Liver (tissue), 9 donors: ENCODE measurements around the gene DLST. TPM values are rescaled to one million over a fixed set of nuclear protein-coding genes. Genes with fewer than 3 reads are reported as not detected.

Source experiments
- DNase-seq: peaks from one replicate; pipeline ENCODE4 v3.0.0-alpha.2; 2017; ENCODE audit warnings: low spot score
- H3K27ac ChIP-seq, 2 donors: one replicate each; pipeline ENCODE4 v1.7.0; 2013; ENCODE audit warnings: inconsistent platforms in 2 of 2, low read length in 2 of 2, control low read depth in 1 of 2, low read depth in 1 of 2, mild to moderate bottlenecking in 1 of 2
- H3K27me3 ChIP-seq, 4 donors: one replicate each; pipeline versions ENCODE4 v1.6.1 to v1.7.0; 2013; ENCODE audit warnings: low read length in 3 of 4, inconsistent platforms in 1 of 4, mild to moderate bottlenecking in 1 of 4, moderate library complexity in 1 of 4; ENCODE audit not compliant: control insufficient read depth in 4 of 4, insufficient read depth in 4 of 4
- H3K36me3 ChIP-seq, 4 donors: one replicate each; pipeline versions ENCODE4 v1.6.1 to v1.7.0; 2013; ENCODE audit warnings: low read length in 3 of 4, mild to moderate bottlenecking in 3 of 4, low read depth in 1 of 4, moderate library complexity in 1 of 4; ENCODE audit not compliant: control insufficient read depth in 4 of 4, insufficient read depth in 3 of 4
- H3K4me1 ChIP-seq, 4 donors: one replicate each; pipeline versions ENCODE4 v1.6.1 to v1.7.0; 2013; ENCODE audit warnings: low read length in 3 of 4, mild to moderate bottlenecking in 3 of 4, moderate library complexity in 1 of 4; ENCODE audit not compliant: control insufficient read depth in 4 of 4, insufficient read depth in 4 of 4
- H3K4me3 ChIP-seq, 3 donors: one replicate each; pipeline versions ENCODE4 v1.6.1 to v1.7.0; 2013; ENCODE audit warnings: low read length in 3 of 3, control low read depth in 1 of 3, low read depth in 1 of 3, mild to moderate bottlenecking in 1 of 3
- H3K9ac ChIP-seq, 2 donors: one replicate each; pipeline ENCODE4 v1.7.0; 2013; ENCODE audit warnings: low read length in 2 of 2, mild to moderate bottlenecking in 2 of 2, moderate library complexity in 2 of 2, control low read depth in 1 of 2, low read depth in 1 of 2
- H3K9me3 ChIP-seq, 4 donors: one replicate each; pipeline versions ENCODE4 v1.6.1 to v1.7.0; 2013; ENCODE audit warnings: low read length in 3 of 4; ENCODE audit not compliant: control insufficient read depth in 4 of 4
- ATF3 ChIP-seq: IDR thresholded peaks from 2 replicates; pipeline ENCODE4 v1.6.1; 2016; ENCODE audit warnings: antibody characterized with exemption
- CTCF ChIP-seq: fragments of 150-350 bp; IDR thresholded peaks from 2 replicates; pipeline ENCODE4 v1.5.1; 2017; ENCODE audit warnings: improper control_type of control experiment, low read depth, low read length; ENCODE audit not compliant: missing input control
- EGR1 ChIP-seq, 2 donors: IDR thresholded peaks; 2 replicates each; pipeline ENCODE4 v1.6.1; 2016 to 2018; ENCODE audit warnings: antibody characterized with exemption in 2 of 2, low read depth in 2 of 2
- FOXA2 ChIP-seq: IDR thresholded peaks from 2 replicates; pipeline ENCODE4 v1.6.1; 2016; ENCODE audit warnings: antibody characterized with exemption
- HNF4A ChIP-seq, 2 donors: conservative IDR thresholded peaks; 2 replicates each; pipeline ENCODE4 v1.6.1; 2016; ENCODE audit warnings: antibody characterized with exemption in 2 of 2, mild to moderate bottlenecking in 2 of 2
- JUND ChIP-seq, 2 donors: IDR thresholded peaks; 2 replicates each; pipeline ENCODE4 v1.6.1; 2016; ENCODE audit warnings: antibody characterized with exemption in 2 of 2
- MAX ChIP-seq: IDR thresholded peaks from 2 replicates; pipeline ENCODE4 v1.6.1; 2016; ENCODE audit warnings: antibody characterized with exemption
- NR2F2 ChIP-seq: IDR thresholded peaks from 2 replicates; pipeline ENCODE4 v1.6.1; 2016; ENCODE audit warnings: antibody characterized with exemption
- RAD21 ChIP-seq, 2 donors: IDR thresholded peaks; 2 replicates each; pipeline ENCODE4 v1.6.1; 2016; ENCODE audit warnings: antibody characterized with exemption in 2 of 2, mild to moderate bottlenecking in 2 of 2
- REST ChIP-seq: IDR thresholded peaks from 2 replicates; pipeline ENCODE4 v1.6.1; 2016; ENCODE audit warnings: antibody characterized with exemption, mild to moderate bottlenecking
- RXRA ChIP-seq, 2 donors: IDR thresholded peaks; 2 replicates each; pipeline ENCODE4 v1.6.1; 2017 to 2018; ENCODE audit warnings: antibody characterized with exemption in 2 of 2, mild to moderate bottlenecking in 1 of 2
- SP1 ChIP-seq: IDR thresholded peaks from 2 replicates; pipeline ENCODE4 v1.6.1; 2018; ENCODE audit warnings: antibody characterized with exemption, mild to moderate bottlenecking
- TAF1 ChIP-seq: conservative IDR thresholded peaks from 2 replicates; pipeline ENCODE4 v1.6.1; 2016; ENCODE audit warnings: antibody characterized with exemption, mild to moderate bottlenecking
- YY1 ChIP-seq: IDR thresholded peaks from 2 replicates; pipeline ENCODE4 v1.6.1; 2016; ENCODE audit warnings: antibody characterized with exemption, mild to moderate bottlenecking
- ZBTB33 ChIP-seq: IDR thresholded peaks from 2 replicates; pipeline ENCODE4 v1.6.1; 2016; ENCODE audit warnings: antibody characterized with exemption
- WGBS: extraction: QIAGEN DNeasy Blood & Tissue Kit; methylation state at CpG from one replicate; pipeline ENCODE4 v1.1.7; 2013; 5-methylcytosine and 5-hydroxymethylcytosine counted together
- polyA plus RNA-seq, 2 donors: library from polyadenylated mRNA; stranded (reverse) in 1 of 2; unstranded in 1 of 2; fragments of 200-250 nt in 1 of 2; fragments of >200 nt in 1 of 2; fragmentation: Nextera tagmentation in 1 of 2; extraction: Ambion mirVana in 1 of 2; gene quantifications; one replicate each; pipeline versions ENCODE4 v1.2.1 to v1.2.3, GENCODE V29; 2013 to 2015
- total RNA-seq, 2 donors: library from RNA; depleted of rRNA; stranded (reverse); fragments of >200 nt; gene quantifications; one replicate each; pipeline ENCODE4 v1.2.3, GENCODE V29; 2014
- donor health status: healthy.
- donor health status: healthy.
- donor health status: healthy.
- donor health status: healthy.
- donor health status: healthy.

Gene DLST
- total and polyA plus RNA-seq, 4 donors = 10.7 to 69.3 (median 49.5) TPM

GRCh38 chr14:74952180-74952665 lies 70.5 kb downstream of the DLST start:
- Histone ChIP-seq H3K27ac (peak overlapping the region in 1 of 2 donors; percentile 29), H3K9ac (no peak overlapping the region), H3K27me3 (no peaks in the 10 kb centered on the region), H3K4me3 (no peak overlapping the region), H3K9me3 (no peaks in the 10 kb centered on the region), H3K36me3 (no peaks in the 10 kb centered on the region), H3K4me1 (peaks cover 0 to 9% (median 4%) of the 10 kb centered on the region in 4 donors)
- WGBS = 90% methylated on average over 6 of the region's 6 CpGs
- TF ChIP-seq RXRA (IDR thresholded peaks at IDR 0.05) = no peak
- TF ChIP-seq CTCF = no peak
- no peak for TF ChIP-seq RAD21 (IDR thresholded peaks at IDR 0.05)
- TF ChIP-seq ATF3 = no peak
- no peak for TF ChIP-seq EGR1 (IDR thresholded peaks at IDR 0.05; ENCODE audit: low read depth in 2 of 2)
- no peak for TF ChIP-seq MAX
- TF ChIP-seq TAF1 = no peak
- no peak for TF ChIP-seq HNF4A (conservative IDR thresholded peaks at IDR 0.05)
- TF ChIP-seq JUND (IDR thresholded peaks at IDR 0.05) = no peak
- TF ChIP-seq NR2F2 = no peak
- TF ChIP-seq ZBTB33 = no peak
- DNase-seq = no peak

- TF ChIP-seq ZBTB33 (no peak), REST (no peak), RAD21 (IDR thresholded peaks at IDR 0.05) (no peak), RXRA (IDR thresholded peaks at IDR 0.05) (no peak), MAX (no peak), EGR1 (IDR thresholded peaks at IDR 0.05; ENCODE audit: low read depth in 2 of 2) (no peak), HNF4A (conservative IDR thresholded peaks at IDR 0.05) (no peak), CTCF (no peak), JUND (IDR thresholded peaks at IDR 0.05) (no peak), YY1 (no peak), SP1 (no peak), ATF3 (no peak), FOXA2 (no peak), NR2F2 (no peak)
- Histone ChIP-seq H3K4me3 (no peak overlapping the region), H3K27me3 (no peaks in the 10 kb centered on the region), H3K36me3 (no peaks in the 10 kb centered on the region), H3K27ac (no peak overlapping the region), H3K9ac (no peak overlapping the region), H3K9me3 (no peaks in the 10 kb centered on the region), H3K4me1 (peaks cover 0 to 9% (median 4%) of the 10 kb centered on the region in 4 donors)
- DNase-seq = no peak
- 85% methylated on average over 18 of the region's 18 CpGs for WGBS
These were observed 71.2 kb downstream of the DLST start for GRCh38 chr14:74952697-74953484.
